Activated CD8-positive, alpha-beta T cell treated with anti-CD3 and anti-CD28 coated beads, Interleukin-2, amount 10 ng/mL, durations not matched to agents 7 days and 5 days (primary cell): ENCODE data around the gene PYHIN1. TPM values are rescaled to one million over a fixed set of nuclear protein-coding genes. Genes with fewer than 3 reads are reported as not detected.
"Not testable (repeated sequence)": the region's sequence is repeated elsewhere in the genome, so short reads cannot be mapped to it uniquely, and the experiment has no call there.

Experiments used
- ATAC-seq: fragments of 150-1000 bp; cut with Tn5 transposase; one replicate; pipeline ENCODE4 v1.10.0; 2021; ENCODE audit warnings: moderate library complexity
- CTCF ChIA-PET: fragments of 350-600 bp; sonication (Branson Sonifier 250); formaldehyde crosslinking; loops from one replicate; lab custom pipeline; 2021; ENCODE audit warnings: antibody characterized with exemption; lab: Charles Lee
- POLR2A ChIA-PET: fragments of 350-600 bp; sonication (Branson Sonifier 250); formaldehyde crosslinking; loops from one replicate; lab custom pipeline; 2021; ENCODE audit warnings: antibody characterized with exemption; lab: Charles Lee
- DNase-seq: peaks from one replicate; pipeline ENCODE4 v3.0.0-alpha.2; 2020
- H3K27ac Mint-ChIP-seq: one replicate; pipeline ENCODE4 v1.8.0; 2021; ENCODE audit warnings: mild to moderate bottlenecking, mixed read lengths
- H3K27me3 Mint-ChIP-seq: one replicate; pipeline ENCODE4 v1.8.0; 2021; ENCODE audit warnings: low read depth, mixed read lengths
- H3K36me3 Mint-ChIP-seq: one replicate; pipeline ENCODE4 v1.8.0; 2021; ENCODE audit warnings: low read depth, mixed read lengths
- H3K4me1 Mint-ChIP-seq: one replicate; pipeline ENCODE4 v1.8.0; 2021; ENCODE audit warnings: low read depth, mixed read lengths
- H3K4me3 Mint-ChIP-seq: one replicate; pipeline ENCODE4 v1.8.0; 2021; ENCODE audit warnings: mild to moderate bottlenecking, mixed read lengths
- H3K9me3 Mint-ChIP-seq: one replicate; pipeline ENCODE4 v1.8.0; 2022; ENCODE audit warnings: mixed read lengths; ENCODE audit not compliant: insufficient read depth
- total RNA-seq, 2 experiments: library from RNA; stranded (reverse); gene quantifications; one replicate each; pipeline ENCODE4 v1.2.3, GENCODE V29; 2021

The PYHIN1 gene
- total RNA-seq, 2 experiments from 2014 or later: 11.5 to 12.5 TPM

GRCh38 chr1:159005676-159006075 lies 74.3 kb downstream of the PYHIN1 start:
- Mint-ChIP-seq H3K27ac (no peak overlapping the region), H3K4me3 (no peak overlapping the region), H3K4me1 (peaks cover 31% of the 10 kb centered on the region), H3K36me3 (peaks cover 20% of the 10 kb centered on the region), H3K27me3 (no peaks in the 10 kb centered on the region), H3K9me3 (no peaks in the 10 kb centered on the region)
- ChIA-PET POLR2A (no interaction called here), CTCF (interaction anchor here (1.0 kb wide), 1 partner anchor 66 kb away, joined by 3 read pairs; no protein-coding TSS in a partner anchor)
- ATAC-seq: no peak
- no peak for DNase-seq

- H3K27ac Mint-ChIP-seq, ATAC-seq, H3K4me3 Mint-ChIP-seq, H3K9me3 Mint-ChIP-seq, POLR2A ChIA-PET, H3K27me3 Mint-ChIP-seq, DNase-seq: not testable (repeated sequence)
- Mint-ChIP-seq H3K36me3 (peaks cover 24% of the 10 kb centered on the region), H3K4me1 (peaks cover 31% of the 10 kb centered on the region)
- CTCF ChIA-PET: interaction anchor here (3.9 kb wide), 1 partner anchor 8 kb away, joined by 20 read pairs; no protein-coding TSS in a partner anchor
Measured at GRCh38 chr1:159006210-159006807, 75.0 kb downstream of the PYHIN1 start.

- DNase-seq: no peak
- H3K9me3 Mint-ChIP-seq: no peaks in the 10 kb centered on the region
- H3K4me3 Mint-ChIP-seq: no peak overlapping the region
- peaks cover 31% of the 10 kb centered on the region for H3K4me1 Mint-ChIP-seq
- ChIA-PET POLR2A (interaction anchor here (1.1 to 4.0 kb wide), 2 partner anchors 12 to 60 kb away, joined by 8 to 38 read pairs; no protein-coding TSS in a partner anchor), CTCF (interaction anchor here (0.9 to 3.9 kb wide), 4 partner anchors 9 to 65 kb away, joined by 3 to 20 read pairs (median 12); no protein-coding TSS in a partner anchor)
- H3K27me3 Mint-ChIP-seq: no peaks in the 10 kb centered on the region
- peak overlapping the region; percentile 73 for H3K27ac Mint-ChIP-seq
- peaks cover 34% of the 10 kb centered on the region for H3K36me3 Mint-ChIP-seq
- no peak for ATAC-seq
Measured at GRCh38 chr1:159007726-159008125, 76.4 kb downstream of the PYHIN1 start.

GRCh38 chr1:159008744-159009188 lies 77.4 kb downstream of the PYHIN1 start:
- H3K4me1 Mint-ChIP-seq: peaks cover 34% of the 10 kb centered on the region
- H3K4me3 Mint-ChIP-seq: peak overlapping the region; percentile 88
- CTCF ChIA-PET: interaction anchor here (0.6 to 3.9 kb wide), 7 partner anchors 8 to 69 kb away, joined by 3 to 20 read pairs (median 4); partner anchors contain the start of gene AIM2

GRCh38 chr1:159009287-159009686 lies 77.9 kb downstream of the PYHIN1 start:
- Mint-ChIP-seq H3K4me1 (peaks cover 39% of the 10 kb centered on the region), H3K27ac (peak overlapping the region; percentile 94), H3K36me3 (peaks cover 48% of the 10 kb centered on the region), H3K27me3 (no peaks in the 10 kb centered on the region), H3K9me3 (no peaks in the 10 kb centered on the region), H3K4me3 (peak overlapping the region; percentile 88)
- ChIA-PET POLR2A (interaction anchor here (0.7 to 4.0 kb wide), 19 partner anchors 8 to 1699 kb away, joined by 3 to 84 read pairs (median 6); partner anchors contain the start of genes AIM2 and PYHIN1), CTCF (interaction anchor here (0.6 to 3.9 kb wide), 6 partner anchors 11 to 213 kb away, joined by 3 to 20 read pairs (median 4); partner anchors contain the start of gene AIM2)
- DNase-seq (no peak), ATAC-seq (peak; percentile 27)

More at GRCh38 chr1:159008744-159009188, 77.4 kb downstream of the PYHIN1 start:
- ATAC-seq (peak; percentile 67), DNase-seq (peak; percentile 89)
- Mint-ChIP-seq H3K9me3 (no peaks in the 10 kb centered on the region), H3K36me3 (peaks cover 43% of the 10 kb centered on the region), H3K27me3 (no peaks in the 10 kb centered on the region), H3K27ac (peak overlapping the region; percentile 94)
- POLR2A ChIA-PET: interaction anchor here (0.6 to 4.0 kb wide), 20 partner anchors 8 to 915 kb away, joined by 3 to 84 read pairs (median 4); partner anchors contain the start of genes AIM2 and PYHIN1

GRCh38 chr1:159009704-159010361 lies 78.5 kb downstream of the PYHIN1 start, which contains the start of gene IFI16:
IFI16 (plus strand) TSS chr1:159009907; CDS start chr1:159014681, 4,774 bp downstream.
- DNase-seq: peak; percentile 85
- Mint-ChIP-seq H3K27ac (peak within 1 kb of the TSS; percentile 94), H3K27me3 (no peaks in the 10 kb centered on the region), H3K4me3 (peak within 1 kb of the TSS; percentile 88), H3K4me1 (peaks cover 44% of the 10 kb centered on the region), H3K9me3 (no peaks in the 10 kb centered on the region), H3K36me3 (peaks cover 54% of the 10 kb centered on the region)
- ATAC-seq: peak; percentile 66
- ChIA-PET POLR2A (interaction anchor here (0.6 to 4.0 kb wide), 20 partner anchors 9 to 1698 kb away, joined by 3 to 84 read pairs (median 6); partner anchors contain the start of genes AIM2 and PYHIN1), CTCF (interaction anchor here (0.6 to 3.9 kb wide), 5 partner anchors 12 to 213 kb away, joined by 3 to 20 read pairs (median 5); partner anchors contain the start of gene AIM2)

DNA sequence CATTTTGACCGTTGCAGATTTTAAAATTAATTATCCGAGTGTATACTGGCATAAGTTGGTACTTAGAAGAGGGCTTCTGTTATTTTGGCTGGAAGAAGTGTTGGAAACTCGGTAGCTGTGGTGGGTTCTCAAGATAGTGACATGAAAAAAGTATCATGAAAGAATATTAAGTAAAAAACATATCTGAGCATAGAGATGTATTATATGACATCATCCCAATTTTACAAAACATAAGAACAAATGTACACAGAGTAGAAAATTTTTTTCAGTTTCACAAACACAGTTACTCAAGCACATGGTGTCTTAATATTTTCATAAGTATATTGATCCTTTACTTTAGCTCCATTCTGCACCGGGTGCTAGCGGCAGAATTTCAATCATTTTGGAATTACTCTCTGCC lies 79.0 kb downstream of the PYHIN1 start:
- H3K4me3 Mint-ChIP-seq: peak overlapping the region; percentile 88
- ChIA-PET CTCF (interaction anchor here (2.9 kb wide), 1 partner anchor 62 kb away, joined by 20 read pairs; no protein-coding TSS in a partner anchor), POLR2A (interaction anchor here (0.6 to 4.0 kb wide), 13 partner anchors 10 to 1697 kb away, joined by 3 to 84 read pairs (median 8); partner anchors contain the start of genes AIM2 and PYHIN1)
- peak overlapping the region; percentile 94 for H3K27ac Mint-ChIP-seq
- peaks cover 49% of the 10 kb centered on the region for H3K4me1 Mint-ChIP-seq
- H3K36me3 Mint-ChIP-seq: peaks cover 59% of the 10 kb centered on the region
- no peaks in the 10 kb centered on the region for H3K27me3 Mint-ChIP-seq
- DNase-seq (no peak), ATAC-seq (no peak)
- H3K9me3 Mint-ChIP-seq: no peaks in the 10 kb centered on the region

GRCh38 chr1:159011001-159011400 lies 79.6 kb downstream of the PYHIN1 start:
- H3K9me3 Mint-ChIP-seq, H3K27me3 Mint-ChIP-seq, ATAC-seq: not testable (repeated sequence)
- peaks cover 50% of the 10 kb centered on the region for H3K4me1 Mint-ChIP-seq
- DNase-seq: peak; percentile 43
- H3K4me3 Mint-ChIP-seq: peak overlapping the region; percentile 88
- ChIA-PET CTCF (interaction anchor here (2.9 kb wide), 1 partner anchor 61 kb away, joined by 20 read pairs; no protein-coding TSS in a partner anchor), POLR2A (interaction anchor here (0.8 to 4.0 kb wide), 11 partner anchors 10 to 1697 kb away, joined by 4 to 84 read pairs (median 10); partner anchors contain the start of genes AIM2 and PYHIN1)
- peak overlapping the region; percentile 94 for H3K27ac Mint-ChIP-seq
- peaks cover 65% of the 10 kb centered on the region for H3K36me3 Mint-ChIP-seq

GRCh38 chr1:159011751-159012150 lies 80.4 kb downstream of the PYHIN1 start:
- Mint-ChIP-seq H3K27ac (peak overlapping the region; percentile 95), H3K4me3 (peak overlapping the region; percentile 82), H3K36me3 (peaks cover 70% of the 10 kb centered on the region), H3K27me3 (no peaks in the 10 kb centered on the region), H3K9me3 (no peaks in the 10 kb centered on the region), H3K4me1 (peaks cover 52% of the 10 kb centered on the region)
- CTCF ChIA-PET: no interaction called here
- POLR2A ChIA-PET: interaction anchor here (3.3 to 4.0 kb wide), 3 partner anchors 56 to 65 kb away, joined by 36 to 84 read pairs (median 38); partner anchors contain the start of gene AIM2
- DNase-seq: no peak
- ATAC-seq: no peak

DNA sequence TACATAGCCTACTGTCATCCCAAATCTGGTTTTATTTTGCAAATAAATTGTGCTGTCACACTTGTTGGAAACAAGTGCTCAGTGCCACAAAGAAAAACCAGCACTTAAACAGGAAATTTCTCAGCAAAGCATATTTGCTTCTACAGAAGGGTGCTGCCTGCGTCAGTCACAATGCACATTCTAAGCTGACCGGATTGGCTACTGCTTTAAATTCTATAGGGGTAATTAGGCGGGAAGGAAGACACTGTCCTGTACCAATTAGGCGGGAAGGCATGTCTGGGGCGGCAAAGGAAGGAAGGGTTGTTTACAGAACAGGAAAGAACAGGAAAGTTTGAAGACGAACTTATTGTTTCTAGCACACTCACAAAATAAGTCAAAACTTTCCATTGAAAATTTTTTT lies 81.1 kb downstream of the PYHIN1 start:
- no peaks in the 10 kb centered on the region for H3K9me3 Mint-ChIP-seq
- ATAC-seq: peak; percentile 63
- H3K27ac Mint-ChIP-seq: peak overlapping the region; percentile 95
- CTCF ChIA-PET: interaction anchor here (0.8 to 0.9 kb wide), 2 partner anchors 10 to 64 kb away, joined by 3 read pairs; partner anchors contain the start of gene AIM2
- peaks cover 51% of the 10 kb centered on the region for H3K4me1 Mint-ChIP-seq
- POLR2A ChIA-PET: interaction anchor here (0.6 to 4.3 kb wide), 13 partner anchors 12 to 912 kb away, joined by 3 to 36 read pairs (median 5); partner anchors contain the start of genes AIM2 and PYHIN1
- H3K4me3 Mint-ChIP-seq: peak overlapping the region; percentile 82
- DNase-seq: peak; percentile 86
- no peaks in the 10 kb centered on the region for H3K27me3 Mint-ChIP-seq
- H3K36me3 Mint-ChIP-seq: peaks cover 73% of the 10 kb centered on the region
